Stimulated activated CD4-positive, alpha-beta T cell treated with anti-CD3 and anti-CD28 coated beads, Interleukin-2, amount 100 ng/mL, for 48 hours (primary cell): ENCODE measurements around the gene MAP3K20.
A peak's percentile ranks its signal among the peaks of the same experiment; 100 is the strongest.
"Not testable (repeated sequence)": the region's sequence is repeated elsewhere in the genome, so short reads cannot be mapped to it uniquely, and the experiment has no call there.

Experiments used
- DNase-seq, 2 donors: peaks; one replicate each; pipeline ENCODE4 v3.0.0-alpha.2; 2020

The MAP3K20 gene

DNA sequence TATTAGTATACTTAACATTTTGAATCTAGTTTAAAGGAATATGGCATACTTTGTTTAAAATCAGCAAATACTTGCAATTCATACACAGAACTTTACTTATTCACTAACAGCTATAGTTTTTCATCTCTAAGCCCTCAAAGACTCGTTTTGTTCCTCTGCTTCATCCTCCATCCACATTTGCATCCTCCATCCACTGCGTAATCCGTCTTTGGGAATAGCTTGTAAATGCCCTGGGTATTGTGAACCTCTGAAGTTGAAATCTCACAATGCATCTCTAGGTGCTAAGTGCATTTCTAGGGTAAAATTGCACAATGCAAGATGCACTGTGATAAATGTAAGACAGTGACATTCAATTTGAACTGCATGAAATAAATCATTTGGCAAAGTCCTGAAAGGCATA lies 163.2 kb downstream of the MAP3K20 start:
- DNase-seq = no peak

DNA sequence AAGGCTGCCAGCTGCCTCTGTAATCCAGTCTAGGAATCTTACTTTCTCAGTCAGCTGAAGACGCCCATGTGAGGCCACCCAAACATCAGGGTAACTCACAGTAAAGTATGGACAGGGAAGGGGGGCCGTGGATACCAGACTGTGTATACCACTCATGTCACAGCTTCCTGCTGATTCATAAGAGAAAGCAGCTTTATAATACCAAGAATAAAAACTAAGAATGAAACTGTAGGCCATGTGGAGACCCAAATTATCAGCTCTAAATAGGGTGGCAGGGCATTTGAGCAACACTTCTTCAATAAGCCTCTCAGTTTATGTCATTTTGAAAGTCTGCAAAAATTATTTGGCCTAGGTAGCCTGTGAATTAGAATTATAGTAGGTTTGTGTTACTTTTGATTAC lies 164.0 kb downstream of the MAP3K20 start:
- DNase-seq = peak in 1 of 2 donors; percentile 3

DNA sequence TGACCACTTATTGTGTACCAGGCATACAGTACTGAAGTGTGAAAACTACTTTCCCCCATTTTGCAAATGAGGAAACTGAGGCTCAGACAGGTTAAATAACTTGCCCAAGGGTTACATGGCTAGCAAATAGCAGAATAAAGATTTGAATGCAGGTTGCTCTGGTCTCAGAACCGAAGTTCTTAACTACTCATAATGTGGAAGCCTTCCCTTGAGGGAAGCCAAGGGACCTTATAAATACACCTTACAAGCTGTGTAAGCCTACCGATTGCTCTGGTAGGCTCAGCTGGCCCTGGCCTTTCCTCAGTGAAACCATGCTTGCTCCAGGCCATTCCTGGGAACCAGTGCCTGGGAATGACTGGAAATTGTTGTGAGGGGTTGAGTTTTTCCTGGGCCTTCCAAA lies 164.4 kb downstream of the MAP3K20 start:
- DNase-seq = no peak

DNA sequence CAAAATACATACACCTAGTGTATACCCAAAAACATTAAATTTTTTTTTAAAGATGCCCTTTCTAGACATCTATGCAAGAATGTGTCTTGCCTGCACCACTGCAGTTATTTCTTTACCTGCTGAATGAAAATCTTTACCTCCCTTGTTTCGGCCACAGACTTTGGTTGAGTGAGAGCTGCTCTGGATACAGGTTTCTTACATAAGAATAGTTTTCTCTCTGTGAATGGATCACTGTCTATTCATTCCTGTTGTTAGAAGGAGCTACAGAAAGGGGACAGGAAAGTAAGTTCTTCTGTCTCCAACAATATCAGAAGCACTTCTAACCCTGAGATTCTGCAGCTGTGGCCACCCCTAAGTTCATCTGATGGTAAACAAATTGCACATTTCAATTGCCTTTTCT lies 166.0 kb downstream of the MAP3K20 start:
- no peak for DNase-seq

DNA sequence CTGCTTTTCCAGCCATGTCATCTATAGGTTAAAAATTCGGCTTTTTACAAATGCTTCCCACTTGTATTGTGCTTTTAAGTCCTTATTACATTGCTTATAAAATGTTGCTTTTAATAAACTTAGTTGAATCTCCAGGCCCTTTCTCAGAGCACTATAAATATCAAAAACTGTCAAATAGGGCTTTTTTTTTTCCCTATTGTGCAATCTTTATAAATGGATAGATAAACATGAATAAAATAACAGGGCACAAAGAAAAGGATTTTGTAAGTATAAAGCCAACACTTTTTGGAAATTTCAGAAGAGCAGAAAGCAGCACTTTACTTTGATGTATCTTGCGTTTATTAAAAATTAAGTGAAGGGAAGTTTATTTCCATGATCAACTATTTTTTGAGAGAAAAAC lies 171.5 kb downstream of the MAP3K20 start:
- DNase-seq = no peak

DNA sequence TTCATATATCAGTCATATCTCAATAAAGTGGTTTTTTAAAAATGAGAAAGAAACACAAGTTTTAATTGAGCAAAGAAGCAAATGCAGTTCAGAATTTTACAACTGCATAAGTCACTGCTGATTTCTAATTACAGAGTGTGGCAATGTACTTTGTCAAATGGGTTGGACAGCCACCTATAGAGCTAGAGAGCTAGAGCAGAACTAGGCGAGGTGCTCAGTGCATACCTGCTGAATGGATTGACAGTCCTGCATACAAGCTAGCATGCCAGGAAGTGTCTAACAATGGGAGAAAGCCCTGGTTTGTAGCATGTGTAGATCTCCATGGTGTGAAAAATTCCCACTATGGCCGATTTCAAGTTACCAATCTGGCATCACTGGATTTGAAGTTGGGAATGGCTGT lies 172.7 kb downstream of the MAP3K20 start:
- no peak for DNase-seq

DNA sequence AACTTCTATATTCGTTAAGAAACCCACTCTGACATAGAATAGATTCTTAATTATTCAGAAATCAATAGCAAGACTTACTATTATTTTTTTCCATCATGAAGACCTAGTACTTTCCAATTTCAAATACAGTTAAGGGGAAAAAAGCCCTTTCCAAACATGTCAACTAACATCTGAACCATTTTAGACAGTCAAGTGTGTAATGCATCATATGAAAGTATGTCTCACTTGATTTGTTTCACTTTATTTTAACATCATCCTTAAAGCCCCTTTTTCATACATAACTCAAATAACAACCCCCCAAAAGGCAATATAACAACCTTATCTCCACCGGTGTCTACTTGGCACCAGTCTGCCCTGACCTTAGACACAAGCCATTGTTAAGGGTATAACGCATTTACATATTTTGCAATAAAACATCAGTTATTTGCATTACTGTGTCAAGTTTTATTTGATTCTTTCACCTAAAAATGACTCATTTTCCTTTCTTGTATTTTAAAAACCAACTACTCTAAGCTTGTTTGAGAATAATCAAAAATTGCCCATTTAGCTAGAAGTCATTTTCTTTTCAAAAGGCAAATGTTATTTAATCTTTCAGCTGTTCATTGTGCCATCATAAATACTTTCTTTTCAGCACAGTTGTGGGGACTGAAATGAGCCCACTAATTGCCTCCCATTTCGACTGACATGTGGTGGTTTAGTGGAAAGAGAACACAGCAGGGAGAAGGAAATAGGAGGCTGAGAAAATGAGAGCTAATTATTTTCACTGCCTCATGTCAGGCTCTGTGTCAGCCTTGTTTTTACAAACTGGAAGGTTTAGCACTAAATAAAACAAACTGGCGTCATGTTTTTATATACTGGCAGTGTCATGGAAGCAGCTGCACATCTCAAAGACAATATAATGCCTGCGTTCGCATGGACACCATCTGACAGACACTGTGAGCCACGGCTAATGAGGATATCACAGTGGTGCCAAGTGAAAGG lies 174.3 kb downstream of the MAP3K20 start:
- no peak for DNase-seq

DNA sequence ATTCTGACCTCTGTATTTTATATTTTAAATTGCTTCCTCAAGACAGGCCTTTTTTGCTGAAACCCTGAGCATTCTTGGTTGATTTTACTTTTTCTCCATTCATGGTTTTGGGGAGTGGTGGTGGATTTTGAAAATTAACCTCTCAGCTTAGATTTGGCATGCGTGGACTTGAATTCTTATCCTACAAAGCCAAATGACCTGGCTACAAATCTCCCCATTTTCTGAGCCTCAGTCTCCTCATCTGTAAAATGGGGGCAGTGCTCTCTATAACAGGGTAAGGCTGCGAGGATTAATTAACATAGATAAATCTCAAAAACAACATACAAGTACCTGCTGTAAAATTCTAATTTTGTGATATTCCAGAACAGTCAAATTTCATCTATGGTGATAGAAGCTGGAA lies 175.6 kb downstream of the MAP3K20 start:
- DNase-seq = no peak

DNA sequence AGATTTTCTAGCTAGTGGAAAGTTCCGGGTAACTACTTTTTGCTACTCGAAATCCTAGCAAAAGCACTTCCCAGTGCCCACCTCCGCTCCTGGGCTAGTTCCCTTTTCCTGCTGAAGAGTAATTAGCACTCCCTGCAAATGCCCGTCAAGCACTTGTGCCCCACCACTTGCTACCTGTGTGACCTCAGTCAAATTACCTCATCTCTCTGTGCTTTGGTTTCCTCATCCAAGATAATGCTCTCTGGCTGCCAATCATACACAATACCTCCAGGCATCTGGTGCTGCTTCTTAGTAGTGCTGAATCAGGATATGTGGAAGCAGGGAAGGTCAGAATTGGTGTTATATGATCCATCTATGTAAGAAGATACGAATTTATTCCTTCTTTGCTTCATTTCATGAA lies 176.9 kb downstream of the MAP3K20 start:
- DNase-seq = no peak

DNA sequence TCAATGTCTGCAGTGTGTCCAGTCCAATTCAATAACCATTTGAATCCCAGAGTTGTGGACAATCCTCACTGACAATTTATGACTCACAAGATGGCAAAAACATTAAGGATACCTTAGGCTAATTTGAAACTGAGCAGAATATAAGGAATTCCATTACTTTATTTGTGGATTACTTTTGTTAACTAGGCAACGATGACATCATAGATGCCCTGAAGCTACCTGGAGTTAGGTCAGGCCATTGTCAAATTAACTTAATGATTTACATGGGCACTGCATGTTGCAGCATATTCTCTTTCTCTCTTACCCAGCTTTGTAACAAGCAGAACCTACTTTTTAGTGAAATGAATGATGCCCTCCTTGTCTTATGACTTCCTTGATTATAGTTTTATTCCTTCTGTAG lies 179.0 kb downstream of the MAP3K20 start:
- DNase-seq = no peak

DNA sequence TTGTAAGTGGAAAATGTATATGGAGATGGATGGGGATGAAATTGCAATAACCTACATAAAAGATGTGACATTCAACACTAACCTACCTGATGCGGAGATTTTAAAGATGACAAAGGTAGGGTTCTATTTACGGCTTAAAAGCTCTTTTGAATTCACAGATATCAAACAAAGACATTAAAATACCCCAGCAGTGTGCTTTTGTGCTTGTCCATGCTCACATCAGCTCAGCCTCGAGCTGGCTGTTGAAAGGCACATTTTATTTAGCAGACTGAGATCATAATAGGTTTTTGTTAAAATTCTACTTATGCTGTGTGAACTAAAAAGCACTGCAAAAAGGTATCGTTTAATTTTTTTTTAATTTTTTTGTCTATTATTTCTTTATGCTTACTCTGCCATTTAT lies 183.1 kb downstream of the MAP3K20 start:
- DNase-seq = no peak

DNA sequence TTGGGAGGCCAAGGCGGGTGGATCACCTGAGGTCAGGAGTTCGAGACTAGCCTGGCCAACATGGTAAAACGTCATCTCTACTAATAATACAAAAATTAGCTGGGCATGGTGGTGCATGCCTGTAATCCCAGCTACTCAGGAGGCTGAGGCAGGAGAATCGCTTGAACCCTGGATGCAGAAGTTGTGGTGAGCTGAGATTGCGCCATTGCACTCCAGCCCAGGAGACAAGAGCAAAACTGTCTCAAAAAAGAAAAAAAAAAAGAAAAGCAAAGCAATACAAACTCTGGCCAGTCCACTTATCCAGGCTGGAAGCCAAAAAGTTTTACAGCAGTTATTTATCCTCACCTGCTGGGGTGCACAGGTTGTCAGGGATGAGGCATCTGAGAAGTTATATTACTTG lies 186.7 kb downstream of the MAP3K20 start:
- not testable (repeated sequence) for DNase-seq

DNA sequence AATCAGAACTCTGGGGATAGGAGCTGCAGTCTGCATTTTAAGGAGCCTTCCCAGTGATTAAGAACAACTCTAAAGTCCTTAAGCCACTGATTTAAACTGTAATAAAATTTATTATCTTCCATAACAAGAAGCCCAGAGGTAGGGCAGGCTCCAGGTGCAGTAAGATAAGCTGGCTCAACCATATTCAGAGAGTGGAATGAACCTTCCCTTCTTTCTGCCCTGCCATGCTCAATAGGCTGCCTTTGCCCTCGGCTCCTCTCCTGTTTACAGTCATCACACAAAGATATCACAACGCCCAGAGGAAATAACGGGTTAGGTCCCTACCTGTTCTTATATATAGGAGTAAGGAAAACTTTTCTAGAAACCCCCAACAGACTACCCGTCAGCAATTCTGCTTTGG lies 188.5 kb downstream of the MAP3K20 start:
- DNase-seq = no peak

DNA sequence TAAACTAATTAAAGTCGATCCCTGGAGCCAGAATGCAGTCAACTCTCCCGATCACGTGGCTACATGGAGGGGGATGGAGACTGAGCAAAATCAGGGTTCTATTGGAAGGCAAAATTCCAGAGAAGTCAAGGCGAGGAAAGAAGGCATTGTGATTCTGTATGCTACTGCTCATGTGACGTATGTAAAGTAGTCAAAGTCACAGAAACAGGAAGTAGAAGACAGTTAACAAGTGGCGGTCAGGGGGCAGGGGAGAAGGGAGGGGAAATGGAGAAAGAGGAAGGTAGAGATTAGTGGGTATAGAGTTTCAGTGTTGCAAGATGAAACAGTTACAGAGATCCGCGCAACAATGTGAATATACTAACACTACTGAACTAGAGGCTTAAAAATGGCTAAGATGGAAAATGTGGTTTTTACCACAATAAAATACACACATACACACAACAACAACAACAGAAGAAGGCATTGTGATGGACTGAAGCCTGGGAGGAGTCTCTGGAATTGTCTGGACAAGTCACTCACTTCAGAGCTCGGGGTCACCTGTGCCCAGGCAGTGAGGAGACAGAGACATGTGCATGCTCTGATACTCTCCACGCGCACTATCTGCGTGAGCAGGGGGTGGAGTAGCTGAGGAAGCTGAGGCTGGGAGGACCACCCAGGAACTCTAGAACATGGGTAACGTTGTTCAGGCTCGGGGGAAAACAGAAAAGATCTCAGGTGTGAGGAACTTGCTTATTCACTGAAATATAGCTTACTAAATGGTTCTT lies 189.1 kb downstream of the MAP3K20 start:
- DNase-seq = no peak

DNA sequence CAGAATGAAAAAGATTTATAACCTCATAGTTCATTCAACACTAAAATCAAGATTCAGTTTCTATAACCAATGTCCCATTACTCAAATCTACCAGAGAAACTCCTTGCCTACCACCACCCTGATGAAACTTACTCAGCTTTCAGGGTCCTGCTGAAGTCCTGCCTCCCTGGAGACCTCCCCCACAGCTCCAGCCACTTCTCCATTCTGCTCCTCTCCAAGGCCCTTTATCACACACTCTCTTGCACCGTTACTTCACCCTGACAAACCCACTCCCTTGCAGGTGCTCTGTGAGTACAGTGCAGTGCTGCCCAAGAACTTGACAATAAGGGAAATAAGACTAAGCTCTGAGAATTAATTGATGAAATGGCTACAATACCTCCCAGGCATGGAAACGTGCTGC lies 195.5 kb downstream of the MAP3K20 start:
- no peak for DNase-seq

DNA sequence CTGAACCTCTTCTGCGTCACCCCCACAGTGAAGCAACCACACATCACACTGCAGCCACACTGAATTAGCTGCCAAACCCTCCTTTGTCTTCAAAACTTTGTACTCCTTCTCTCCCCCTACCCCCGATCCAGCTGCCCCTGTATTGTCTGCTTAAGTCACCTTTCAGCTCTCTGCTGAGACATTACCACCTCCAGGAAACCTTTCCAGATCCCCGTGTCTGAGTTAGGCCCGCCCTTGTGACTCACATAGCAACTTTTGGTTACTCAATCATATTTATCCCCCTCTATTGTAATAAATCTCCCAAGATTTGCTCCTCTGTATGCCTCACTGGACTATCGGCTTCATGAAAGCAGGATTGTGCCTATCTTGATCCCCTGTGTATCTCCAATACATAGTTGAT lies 196.2 kb downstream of the MAP3K20 start:
- no peak for DNase-seq

DNA sequence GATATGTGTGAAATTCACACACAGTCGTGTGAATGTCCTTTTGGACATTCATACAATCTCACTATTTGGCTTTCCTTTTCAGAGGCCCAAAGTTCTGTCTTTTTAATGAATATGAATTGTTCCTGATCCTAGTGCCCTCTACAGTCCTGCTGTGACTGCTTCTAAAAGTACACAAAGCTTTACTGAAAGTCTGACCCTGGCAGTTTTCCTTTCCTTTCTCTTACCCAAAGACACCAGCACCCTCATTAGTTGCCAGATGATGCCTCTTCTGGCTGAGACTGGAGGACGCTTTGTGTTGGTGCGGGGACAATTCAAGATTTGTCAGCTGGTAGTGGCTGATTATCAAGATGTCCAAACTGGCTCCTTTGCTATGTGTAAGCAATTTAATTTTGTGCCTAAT lies 197.2 kb downstream of the MAP3K20 start:
- no peak for DNase-seq

DNA sequence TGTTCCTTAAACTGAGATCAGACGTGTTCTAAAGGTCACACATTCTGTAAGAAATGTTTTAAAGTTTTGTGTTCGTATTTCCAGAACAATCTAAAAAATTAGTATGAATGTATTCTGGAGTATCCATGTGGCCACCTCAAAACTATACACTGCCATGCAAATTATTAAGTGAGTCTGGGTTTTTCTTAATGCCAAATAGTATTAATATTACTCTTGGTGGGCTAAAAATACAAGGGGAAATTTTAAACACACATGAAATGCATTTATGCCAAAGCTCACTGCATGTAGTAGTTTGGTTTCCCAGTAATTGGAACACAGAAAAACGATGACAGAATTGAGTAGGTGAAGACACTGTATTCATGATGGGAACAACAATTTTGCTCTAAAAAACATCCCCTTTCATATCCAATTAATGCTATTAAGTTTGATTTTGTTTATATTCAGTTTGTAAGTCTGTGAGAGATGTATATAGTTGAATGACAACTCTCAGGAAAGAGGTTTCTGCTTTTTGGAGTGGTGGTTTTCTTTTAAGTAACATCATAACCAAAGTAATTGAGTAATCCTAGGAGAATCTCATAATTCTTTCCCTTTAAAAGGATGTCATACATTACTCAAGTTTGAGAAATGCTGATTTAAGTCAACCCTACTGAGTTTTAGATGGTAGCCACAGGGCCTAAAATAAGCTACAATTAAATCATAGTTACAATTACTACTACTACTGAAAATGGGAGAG lies 203.3 kb downstream of the MAP3K20 start:
- no peak for DNase-seq

DNA sequence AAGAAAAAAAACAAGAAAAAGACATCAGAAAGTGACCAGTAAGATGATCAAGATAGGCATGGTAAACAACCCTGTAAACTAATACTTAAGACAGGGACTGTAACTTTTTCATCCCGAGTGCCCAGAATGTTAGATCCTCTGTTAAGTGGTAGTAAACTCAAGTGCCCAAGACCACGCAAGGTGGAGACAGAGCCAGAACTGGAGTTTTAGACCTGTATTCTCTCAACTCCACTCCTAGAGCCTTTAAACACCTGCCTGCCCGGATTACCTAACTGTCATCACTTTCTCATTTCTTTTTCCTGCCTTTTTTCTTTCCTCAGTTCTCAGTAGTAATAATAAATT lies 203.9 kb downstream of the MAP3K20 start:
- DNase-seq = no peak

DNA sequence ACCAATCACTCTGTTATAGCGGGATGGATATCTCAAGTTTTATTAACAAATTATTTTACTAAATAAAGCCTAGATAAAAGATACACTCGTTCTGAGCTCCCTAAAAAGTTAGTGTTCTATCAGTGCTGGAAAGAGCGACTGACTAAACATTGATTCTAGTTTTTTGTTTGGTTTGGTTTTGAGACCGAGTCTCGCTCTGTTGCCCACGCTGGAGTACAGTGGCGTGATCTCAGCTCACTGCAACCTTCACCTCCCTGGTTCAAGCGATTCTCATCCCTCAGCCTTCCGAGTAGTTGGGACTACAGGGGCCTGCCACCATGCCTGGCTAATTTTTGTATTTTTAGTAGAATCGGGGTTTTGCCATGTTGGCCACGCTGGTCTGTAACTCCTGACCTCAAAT lies 205.2 kb downstream of the MAP3K20 start:
- no peak for DNase-seq

DNA sequence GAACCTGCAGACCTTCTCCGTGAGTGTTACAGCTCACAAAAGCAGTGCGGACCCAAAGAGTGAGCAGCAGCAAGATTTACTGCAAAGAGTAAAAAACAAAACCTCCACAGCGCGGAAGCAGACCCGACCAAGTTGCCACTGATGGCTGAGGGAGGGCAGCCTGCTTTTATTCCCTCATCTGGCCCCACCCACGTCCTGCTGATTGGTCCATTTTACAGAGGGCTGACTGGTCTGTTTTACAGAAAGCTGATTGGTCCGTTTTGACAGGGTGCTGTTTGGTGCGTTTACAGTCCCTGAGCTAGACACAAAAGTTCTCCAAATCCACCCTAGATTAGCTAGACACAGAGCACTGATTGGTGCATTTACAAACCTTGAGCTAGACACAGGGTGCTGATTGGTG lies 206.3 kb downstream of the MAP3K20 start:
- not testable (repeated sequence) for DNase-seq

DNA sequence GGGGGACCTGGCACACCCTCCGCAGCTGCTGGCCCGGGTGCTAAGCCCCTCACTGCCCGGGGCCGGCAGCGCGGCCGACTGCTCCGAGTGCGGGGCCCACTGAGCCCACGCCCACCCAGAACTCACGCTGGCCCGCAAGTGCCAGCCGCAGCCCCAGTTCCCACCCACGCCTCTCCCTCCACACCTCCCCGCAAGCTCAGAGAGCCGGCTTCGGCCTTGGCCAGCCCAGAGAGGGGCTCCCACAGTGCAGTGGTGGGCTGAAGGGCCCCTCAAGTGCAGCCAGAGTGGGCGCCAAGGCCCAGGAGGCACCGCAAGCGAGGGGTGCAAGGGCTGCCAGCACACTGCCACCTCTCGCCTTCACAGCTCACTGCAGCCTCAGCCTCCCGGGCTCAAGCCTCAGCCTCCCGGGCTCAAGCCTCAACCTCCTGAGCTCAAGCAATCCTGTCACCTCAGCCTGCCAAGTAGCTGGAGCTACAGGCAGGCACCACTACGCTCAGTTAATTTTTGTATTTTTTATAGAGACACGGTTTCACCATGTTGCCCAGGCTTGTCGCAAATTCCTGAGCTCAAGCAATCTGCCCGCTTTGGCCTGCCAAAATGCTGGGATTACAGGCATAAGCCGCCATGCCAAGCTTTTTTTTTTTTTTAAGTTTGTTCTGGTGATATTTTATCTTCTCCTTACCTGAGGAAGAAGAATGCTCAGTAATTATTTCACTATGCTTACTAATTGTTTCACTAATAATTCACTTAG lies 207.3 kb downstream of the MAP3K20 start:
- DNase-seq = no peak
